ENCODE data around the gene FILIP1.
"Not testable (repeated sequence)": the region's sequence is repeated elsewhere in the genome, so short reads cannot be mapped to it uniquely, and the experiment has no call there.

FILIP1 gene

GRCh38 chr6:75438442-75439116, 55.0 kb downstream of the FILIP1 start:
- TF ChIP-seq CTCF (IDR thresholded peaks at IDR 0.05; ENCODE audit: low read depth, low read length, missing control alignments): no peak
- no peak for DNase-seq (ENCODE audit: low read depth)
- in situ Hi-C loops (cut with HindIII; ENCODE audit: low sequenced_read_pairs): no loop called here

DNA sequence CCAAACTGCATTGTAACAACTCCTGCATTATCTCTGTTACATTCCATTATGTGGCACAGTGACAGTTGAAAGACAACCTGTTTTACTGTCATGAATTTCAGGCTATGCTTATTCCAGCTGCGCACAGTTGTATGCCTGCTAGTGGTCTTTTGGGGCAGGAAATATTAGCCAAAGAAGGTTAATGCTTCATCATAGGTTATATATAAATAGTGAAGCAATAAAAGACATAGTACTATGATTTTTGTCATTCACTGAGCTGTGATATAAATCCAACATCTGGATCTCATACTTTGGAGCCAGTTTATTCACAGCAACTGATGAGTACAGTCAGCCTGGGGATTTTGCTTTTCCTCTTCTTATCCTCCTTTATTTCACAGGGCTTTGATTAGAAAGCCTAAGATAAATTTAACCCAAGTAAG, 55.6 kb downstream of the FILIP1 start:
- TF ChIP-seq CTCF (IDR thresholded peaks at IDR 0.05; ENCODE audit: low read depth, low read length, missing control alignments): no peak
- no peak overlapping the region for H3K4me3 ChIP-seq (ENCODE audit: low read depth, low read length)
- in situ Hi-C loops (cut with HindIII; ENCODE audit: low sequenced_read_pairs): no loop called here
- no peak for DNase-seq (ENCODE audit: low read depth)

More at GRCh38 chr6:75438442-75439116, 55.0 kb downstream of the FILIP1 start:
- no peak overlapping the region for H3K4me3 ChIP-seq (ENCODE audit: low read depth, low read length)

DNA sequence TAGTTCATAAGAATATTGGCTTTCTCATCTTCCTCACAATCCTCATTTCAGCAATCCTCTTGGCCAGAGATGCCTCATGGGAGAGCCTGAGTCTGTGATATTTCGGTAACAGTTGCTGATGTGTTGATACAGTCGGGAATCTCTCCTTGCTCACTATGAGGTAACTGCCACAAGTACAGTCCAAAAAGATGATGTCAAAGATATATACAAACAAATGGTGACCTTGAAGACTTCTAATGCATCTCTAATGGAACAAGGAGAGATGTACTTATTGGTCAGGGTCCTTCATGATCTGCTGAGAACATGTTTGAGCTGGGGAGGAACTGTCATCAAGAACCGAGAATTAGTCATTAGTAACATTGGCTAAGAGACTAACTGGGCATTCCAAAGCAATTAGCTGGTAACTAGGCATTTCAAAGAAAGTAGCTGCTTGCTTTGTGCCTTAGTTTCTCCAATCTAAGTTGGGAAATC, 56.1 kb downstream of the FILIP1 start:
- TF ChIP-seq CTCF (IDR thresholded peaks at IDR 0.05; ENCODE audit: low read depth, low read length, missing control alignments): no peak
- no peak for DNase-seq (ENCODE audit: low read depth)
- no peak overlapping the region for H3K4me3 ChIP-seq (ENCODE audit: low read depth, low read length)
- in situ Hi-C loops (cut with HindIII; ENCODE audit: low sequenced_read_pairs): no loop called here

DNA sequence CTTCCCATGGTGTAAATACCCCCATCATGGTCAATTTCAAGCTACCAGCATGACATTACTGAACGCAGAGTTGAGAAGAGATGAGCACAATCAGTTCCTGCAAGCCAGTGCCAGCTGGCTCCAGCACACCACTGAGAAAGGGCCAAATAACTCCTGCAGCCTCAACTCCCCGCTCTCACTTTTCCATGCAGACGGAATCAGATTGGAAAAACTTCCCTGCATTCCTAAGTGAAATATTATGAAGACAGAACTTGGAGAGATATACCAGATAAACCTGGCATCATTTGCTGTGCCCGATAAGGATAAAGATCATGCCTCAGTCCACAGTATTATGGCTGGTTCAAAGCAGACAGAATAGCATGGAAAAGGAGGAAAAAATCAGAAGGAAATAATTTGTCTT, 56.7 kb downstream of the FILIP1 start:
- no peak for DNase-seq (ENCODE audit: low read depth)
- no peak overlapping the region for H3K4me3 ChIP-seq (ENCODE audit: low read depth, low read length)
- in situ Hi-C loops (cut with HindIII; ENCODE audit: low sequenced_read_pairs): no loop called here
- no peak for TF ChIP-seq CTCF (IDR thresholded peaks at IDR 0.05; ENCODE audit: low read depth, low read length, missing control alignments)

DNA sequence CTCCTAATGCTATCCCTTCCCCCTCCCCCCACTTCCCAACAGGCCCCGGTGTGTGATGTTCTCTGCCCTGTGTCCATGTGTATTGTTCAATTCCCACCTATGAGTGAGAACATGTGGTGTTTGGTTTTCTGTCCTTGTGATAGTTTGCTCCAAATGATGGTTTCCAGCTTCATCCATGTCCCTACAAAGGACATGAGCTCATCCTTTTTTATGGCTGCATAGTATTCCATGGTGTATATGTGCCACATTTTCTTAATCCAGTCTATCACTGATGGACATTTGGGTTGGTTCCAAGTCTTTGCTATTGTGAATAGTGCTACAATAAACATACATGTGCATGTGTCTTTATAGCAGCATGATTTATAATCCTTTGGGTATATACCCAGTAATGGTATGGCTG, 60.8 kb downstream of the FILIP1 start:
- DNase-seq (ENCODE audit: low read depth); H3K4me3 ChIP-seq (ENCODE audit: low read depth, low read length); in situ Hi-C loops (cut with HindIII; ENCODE audit: low sequenced_read_pairs): not testable (repeated sequence)

DNA sequence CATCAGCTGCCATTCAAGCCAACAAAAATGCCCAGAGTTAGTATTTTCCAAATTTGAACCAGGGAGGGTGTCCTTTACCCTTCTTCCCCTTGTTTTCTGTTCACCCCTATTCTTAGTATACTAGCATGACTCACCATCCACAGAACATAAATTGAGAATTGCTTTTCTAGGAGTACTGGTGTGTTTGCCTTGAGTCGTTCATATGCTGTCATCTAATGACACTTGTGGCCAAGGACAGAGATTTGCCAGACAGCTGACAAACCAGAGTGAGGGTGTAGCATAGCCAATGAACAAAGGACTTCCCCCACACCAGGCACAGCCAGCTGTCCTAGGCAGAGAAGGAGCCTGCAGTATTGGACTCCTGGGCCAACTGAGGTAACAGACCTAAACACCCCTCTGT, 62.2 kb downstream of the FILIP1 start:
- DNase-seq (ENCODE audit: low read depth): no peak
- H3K4me3 ChIP-seq (ENCODE audit: low read depth, low read length): no peak overlapping the region
- in situ Hi-C loops (cut with HindIII; ENCODE audit: low sequenced_read_pairs): no loop called here
- TF ChIP-seq CTCF (IDR thresholded peaks at IDR 0.05; ENCODE audit: low read depth, low read length, missing control alignments): no peak

DNA sequence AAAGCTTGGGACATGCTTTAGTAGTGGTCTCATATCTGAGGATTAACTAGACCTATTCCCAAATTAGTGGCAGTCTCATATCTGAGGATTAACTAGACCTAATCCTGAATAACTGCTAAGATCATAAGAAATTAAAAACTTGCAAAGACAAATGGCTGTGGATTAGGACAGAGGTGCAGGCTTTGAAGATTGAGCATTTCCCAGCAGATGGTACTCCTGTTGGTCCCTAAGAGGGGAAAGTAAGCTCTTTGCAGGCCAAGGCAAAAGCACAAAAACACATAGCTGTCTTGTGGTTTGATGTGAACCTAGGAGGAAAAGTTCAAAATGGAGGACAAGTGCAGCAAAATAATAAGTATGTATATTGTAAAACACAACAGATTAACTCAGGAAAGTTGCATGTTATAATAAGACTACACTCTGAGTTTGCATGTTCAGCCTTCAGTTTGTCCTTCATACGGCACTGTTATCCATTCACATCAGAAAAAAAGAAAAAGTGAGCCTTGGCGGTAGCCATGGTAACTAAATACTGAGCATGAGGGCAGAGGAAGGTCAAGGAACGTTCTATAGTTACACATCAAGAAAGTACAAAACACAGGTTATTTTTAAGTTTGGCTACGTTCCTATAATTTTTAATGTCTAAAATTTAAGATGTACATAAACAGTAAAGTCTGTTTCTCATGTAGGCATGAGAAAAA, 62.8 kb downstream of the FILIP1 start:
- DNase-seq (ENCODE audit: low read depth): no peak
- no peak for TF ChIP-seq CTCF (IDR thresholded peaks at IDR 0.05; ENCODE audit: low read depth, low read length, missing control alignments)
- in situ Hi-C loops (cut with HindIII; ENCODE audit: low sequenced_read_pairs): no loop called here
- H3K4me3 ChIP-seq (ENCODE audit: low read depth, low read length): no peak overlapping the region
